Measurements from ENCODE around the gene DCLRE1C.

DNA sequence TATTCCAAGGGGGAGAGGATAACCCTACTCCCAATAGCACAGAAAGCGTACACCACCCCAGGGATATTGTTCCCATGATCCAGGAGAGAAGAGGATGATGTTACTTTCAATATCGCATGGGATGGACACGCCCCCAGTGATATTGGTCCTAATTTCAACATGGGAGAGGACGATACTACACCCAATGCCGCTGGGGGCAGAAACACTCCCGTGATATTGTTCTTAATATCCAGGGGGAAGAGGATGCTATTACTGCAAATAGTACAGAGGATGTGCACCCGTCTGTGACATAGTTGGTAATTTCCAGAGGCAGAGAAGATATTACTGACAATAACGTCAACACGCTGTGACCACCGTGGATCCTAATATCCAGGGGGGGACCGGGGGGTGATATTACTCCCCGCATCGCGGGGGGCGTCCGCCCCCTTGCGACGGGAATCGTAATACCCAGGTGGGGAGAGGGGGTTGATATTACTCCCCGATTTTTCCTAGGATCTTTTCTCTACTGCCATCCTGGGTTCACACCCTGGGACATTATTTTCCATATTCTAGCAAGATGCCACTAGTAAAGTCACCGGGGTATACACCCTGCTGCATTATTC lies 21.9 kb upstream of the DCLRE1C start:
- TF ChIP-seq POLR2AphosphoS5 (IDR thresholded peaks at IDR 0.05; ENCODE audit: low read depth, low read length) = no peak
- TF ChIP-seq TAF1 (IDR thresholded peaks at IDR 0.05; ENCODE audit: borderline replicate concordance, insufficient read depth, low read length) = no peak
- TF ChIP-seq, protein P1, sequence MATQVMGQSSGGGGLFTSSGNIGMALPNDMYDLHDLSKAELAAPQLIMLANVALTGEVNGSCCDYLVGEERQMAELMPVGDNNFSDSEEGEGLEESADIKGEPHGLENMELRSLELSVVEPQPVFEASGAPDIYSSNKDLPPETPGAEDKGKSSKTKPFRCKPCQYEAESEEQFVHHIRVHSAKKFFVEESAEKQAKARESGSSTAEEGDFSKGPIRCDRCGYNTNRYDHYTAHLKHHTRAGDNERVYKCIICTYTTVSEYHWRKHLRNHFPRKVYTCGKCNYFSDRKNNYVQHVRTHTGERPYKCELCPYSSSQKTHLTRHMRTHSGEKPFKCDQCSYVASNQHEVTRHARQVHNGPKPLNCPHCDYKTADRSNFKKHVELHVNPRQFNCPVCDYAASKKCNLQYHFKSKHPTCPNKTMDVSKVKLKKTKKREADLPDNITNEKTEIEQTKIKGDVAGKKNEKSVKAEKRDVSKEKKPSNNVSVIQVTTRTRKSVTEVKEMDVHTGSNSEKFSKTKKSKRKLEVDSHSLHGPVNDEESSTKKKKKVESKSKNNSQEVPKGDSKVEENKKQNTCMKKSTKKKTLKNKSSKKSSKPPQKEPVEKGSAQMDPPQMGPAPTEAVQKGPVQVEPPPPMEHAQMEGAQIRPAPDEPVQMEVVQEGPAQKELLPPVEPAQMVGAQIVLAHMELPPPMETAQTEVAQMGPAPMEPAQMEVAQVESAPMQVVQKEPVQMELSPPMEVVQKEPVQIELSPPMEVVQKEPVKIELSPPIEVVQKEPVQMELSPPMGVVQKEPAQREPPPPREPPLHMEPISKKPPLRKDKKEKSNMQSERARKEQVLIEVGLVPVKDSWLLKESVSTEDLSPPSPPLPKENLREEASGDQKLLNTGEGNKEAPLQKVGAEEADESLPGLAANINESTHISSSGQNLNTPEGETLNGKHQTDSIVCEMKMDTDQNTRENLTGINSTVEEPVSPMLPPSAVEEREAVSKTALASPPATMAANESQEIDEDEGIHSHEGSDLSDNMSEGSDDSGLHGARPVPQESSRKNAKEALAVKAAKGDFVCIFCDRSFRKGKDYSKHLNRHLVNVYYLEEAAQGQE (IDR thresholded peaks at IDR 0.05; ENCODE audit: insufficient read depth in 1 of 2, low read depth in 2 of 2, low read length in 2 of 2) = no peak
- TF ChIP-seq FOXP2 (optimal IDR thresholded peaks at IDR 0.05; ENCODE audit: borderline replicate concordance, extremely low read depth, extremely low read length, insufficient read depth) = no peak
